PC-9 (cell line): Measurements from ENCODE around the gene PARP15.

Experiments used
- EZH2 ChIP-seq: fragments of 200-600 bp; sonication (generic); IDR thresholded peaks from 2 replicates; pipeline ENCODE4 v1.8.0; 2017; ENCODE audit warnings: antibody characterized with exemption, low read depth
- TF ChIP-seq, protein P1 (sequence below): fragments of 200-600 bp; sonication (generic); conservative IDR thresholded peaks from 2 replicates; pipeline ENCODE4 v1.6.1; 2017; ENCODE audit warnings: mixed run types, antibody characterized with exemption, mild to moderate bottlenecking, moderate library complexity

DNA sequence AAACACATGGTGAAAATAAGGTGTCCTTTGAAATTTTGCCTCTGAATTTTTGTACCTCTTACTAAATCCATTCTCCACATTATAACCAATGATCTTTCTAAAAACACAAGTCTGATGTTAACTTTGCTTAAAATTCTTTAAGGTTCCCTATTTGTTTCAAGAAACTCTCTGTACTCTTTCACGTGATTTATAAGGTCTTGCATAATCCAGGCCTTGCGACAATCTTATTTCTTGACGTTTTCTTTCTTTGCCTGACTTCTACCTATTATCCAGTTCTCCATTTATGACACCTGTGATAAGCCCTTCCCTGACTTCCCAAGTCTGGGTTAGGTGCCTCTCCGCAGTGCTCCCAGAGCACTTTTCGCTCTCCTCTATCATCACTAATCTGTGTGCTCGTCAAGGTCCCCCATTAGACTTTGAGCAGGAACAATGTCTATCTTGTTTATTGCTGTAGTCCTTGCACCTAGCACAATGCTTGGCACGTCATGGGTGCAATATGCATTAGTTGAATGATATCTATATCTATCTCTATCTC, 38.4 kb upstream of the PARP15 start:
- TF ChIP-seq, protein P1, sequence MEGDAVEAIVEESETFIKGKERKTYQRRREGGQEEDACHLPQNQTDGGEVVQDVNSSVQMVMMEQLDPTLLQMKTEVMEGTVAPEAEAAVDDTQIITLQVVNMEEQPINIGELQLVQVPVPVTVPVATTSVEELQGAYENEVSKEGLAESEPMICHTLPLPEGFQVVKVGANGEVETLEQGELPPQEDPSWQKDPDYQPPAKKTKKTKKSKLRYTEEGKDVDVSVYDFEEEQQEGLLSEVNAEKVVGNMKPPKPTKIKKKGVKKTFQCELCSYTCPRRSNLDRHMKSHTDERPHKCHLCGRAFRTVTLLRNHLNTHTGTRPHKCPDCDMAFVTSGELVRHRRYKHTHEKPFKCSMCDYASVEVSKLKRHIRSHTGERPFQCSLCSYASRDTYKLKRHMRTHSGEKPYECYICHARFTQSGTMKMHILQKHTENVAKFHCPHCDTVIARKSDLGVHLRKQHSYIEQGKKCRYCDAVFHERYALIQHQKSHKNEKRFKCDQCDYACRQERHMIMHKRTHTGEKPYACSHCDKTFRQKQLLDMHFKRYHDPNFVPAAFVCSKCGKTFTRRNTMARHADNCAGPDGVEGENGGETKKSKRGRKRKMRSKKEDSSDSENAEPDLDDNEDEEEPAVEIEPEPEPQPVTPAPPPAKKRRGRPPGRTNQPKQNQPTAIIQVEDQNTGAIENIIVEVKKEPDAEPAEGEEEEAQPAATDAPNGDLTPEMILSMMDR, result no peak
- TF ChIP-seq EZH2, result no peak
